HFF-Myc (cell line): ENCODE data around the gene ACP4.

Experiments
- DNase-seq: peaks from one replicate; pipeline ENCODE4 v3.0.0-alpha.2; 2011; ENCODE audit warnings: low read depth; ENCODE audit errors: extremely low read depth
- H3K4me3 ChIP-seq: replicated peaks from 2 replicates; pipeline ENCODE4 v1.5.1; 2011; ENCODE audit warnings: low read depth, mild to moderate bottlenecking, control low read depth, low read length
- TF ChIP-seq, protein P1 (sequence below): IDR thresholded peaks from 2 replicates; pipeline ENCODE4 v1.5.1; 2012; ENCODE audit warnings: mild to moderate bottlenecking, low read depth, low read length, control low read depth; ENCODE audit errors: missing control alignments

Gene ACP4

DNA sequence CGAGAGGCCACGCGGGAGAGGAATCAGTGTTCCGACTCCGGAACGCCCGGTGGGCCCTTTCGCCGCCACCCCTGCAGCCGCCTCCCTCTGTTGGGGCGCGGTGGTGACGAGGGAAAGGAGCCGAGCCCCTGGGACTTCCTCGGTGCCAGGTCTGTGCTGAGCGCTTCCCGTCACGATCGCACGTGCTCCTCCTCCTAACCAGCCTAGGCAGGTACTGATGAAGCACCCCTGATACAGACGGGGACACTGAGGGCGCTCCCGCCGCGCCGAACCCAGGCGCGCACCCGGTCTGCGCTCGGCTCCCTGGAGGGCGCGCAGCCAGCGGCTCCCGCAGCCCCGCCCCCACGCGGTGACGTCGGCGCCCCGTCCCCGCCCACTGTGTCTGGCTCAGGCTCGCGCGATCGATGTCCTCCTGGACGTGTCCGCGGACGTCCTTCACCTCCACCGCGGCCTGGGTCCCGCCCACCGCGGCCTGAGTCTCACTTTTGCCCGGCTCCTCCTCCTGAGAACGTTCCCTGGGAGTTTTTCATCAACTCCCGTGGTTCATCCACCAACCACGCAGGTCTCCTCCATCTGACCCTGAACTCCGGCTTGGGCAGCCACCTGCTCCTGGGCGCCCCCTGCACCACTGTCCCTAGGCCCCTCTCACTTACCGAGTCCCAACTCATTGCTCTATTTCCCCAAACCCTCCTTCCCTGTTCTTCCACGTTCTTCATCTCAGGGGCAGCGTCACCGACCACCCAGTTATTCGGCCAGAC is 45.7 kb downstream of the ACP4 start:
- no peak for DNase-seq
- H3K4me3 ChIP-seq, result peak overlapping the region; percentile 46
- TF ChIP-seq, protein P1, sequence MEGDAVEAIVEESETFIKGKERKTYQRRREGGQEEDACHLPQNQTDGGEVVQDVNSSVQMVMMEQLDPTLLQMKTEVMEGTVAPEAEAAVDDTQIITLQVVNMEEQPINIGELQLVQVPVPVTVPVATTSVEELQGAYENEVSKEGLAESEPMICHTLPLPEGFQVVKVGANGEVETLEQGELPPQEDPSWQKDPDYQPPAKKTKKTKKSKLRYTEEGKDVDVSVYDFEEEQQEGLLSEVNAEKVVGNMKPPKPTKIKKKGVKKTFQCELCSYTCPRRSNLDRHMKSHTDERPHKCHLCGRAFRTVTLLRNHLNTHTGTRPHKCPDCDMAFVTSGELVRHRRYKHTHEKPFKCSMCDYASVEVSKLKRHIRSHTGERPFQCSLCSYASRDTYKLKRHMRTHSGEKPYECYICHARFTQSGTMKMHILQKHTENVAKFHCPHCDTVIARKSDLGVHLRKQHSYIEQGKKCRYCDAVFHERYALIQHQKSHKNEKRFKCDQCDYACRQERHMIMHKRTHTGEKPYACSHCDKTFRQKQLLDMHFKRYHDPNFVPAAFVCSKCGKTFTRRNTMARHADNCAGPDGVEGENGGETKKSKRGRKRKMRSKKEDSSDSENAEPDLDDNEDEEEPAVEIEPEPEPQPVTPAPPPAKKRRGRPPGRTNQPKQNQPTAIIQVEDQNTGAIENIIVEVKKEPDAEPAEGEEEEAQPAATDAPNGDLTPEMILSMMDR, result no peak

DNA sequence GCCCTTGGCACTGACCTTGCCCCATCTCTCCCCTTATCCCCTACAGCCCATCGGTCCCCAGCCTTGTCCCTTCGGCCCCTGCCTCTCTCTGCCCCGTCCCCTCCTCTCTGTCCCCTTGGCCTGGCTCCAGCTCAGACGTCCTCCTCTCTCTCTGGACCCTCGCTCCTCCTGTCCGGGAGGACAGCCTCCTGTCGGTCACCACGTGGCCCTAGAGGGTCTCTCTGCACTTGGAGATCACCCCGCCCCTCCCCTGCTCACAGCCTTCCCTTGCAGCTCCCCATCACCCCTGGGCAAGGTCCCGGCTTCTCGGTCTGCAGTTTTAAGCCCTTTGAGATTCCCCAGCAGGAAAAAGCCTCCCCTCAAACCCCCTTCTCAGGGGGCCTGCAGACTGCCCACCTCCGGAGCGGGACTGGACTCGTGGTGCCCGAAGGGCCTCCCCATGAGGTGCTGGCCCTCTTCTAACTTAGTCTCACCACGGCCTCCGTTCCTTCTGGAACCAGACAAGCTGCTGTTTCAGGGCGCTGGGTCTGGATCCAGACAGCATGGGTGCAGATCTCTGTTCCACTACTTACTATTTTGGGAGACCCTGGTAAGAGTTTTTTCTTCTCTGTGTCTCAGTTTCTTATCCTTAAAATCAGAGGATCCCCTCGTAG is 46.5 kb downstream of the ACP4 start:
- TF ChIP-seq, protein P1, result no peak
- no peak for DNase-seq
- H3K4me3 ChIP-seq, result no peak overlapping the region

DNA sequence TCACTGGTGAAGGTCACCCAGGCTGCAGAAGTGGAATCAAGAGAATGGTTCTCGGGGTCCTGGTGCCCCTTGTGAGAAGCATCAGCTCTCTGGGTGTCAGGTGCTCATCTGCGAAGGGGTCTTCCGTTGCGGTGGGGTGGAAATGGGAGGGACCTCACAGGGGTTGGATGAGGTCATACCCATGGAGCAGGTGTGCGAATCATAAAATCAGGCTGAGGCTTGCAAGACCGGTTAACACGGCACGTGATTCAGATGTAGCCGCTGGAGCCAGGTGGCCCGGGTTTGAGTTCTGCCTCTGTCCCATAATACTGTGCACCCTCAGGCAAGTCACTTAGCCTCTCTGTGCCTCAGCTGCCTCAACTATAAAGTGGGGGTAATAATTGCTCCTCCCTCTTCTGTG is 47.1 kb downstream of the ACP4 start:
- no peak overlapping the region for H3K4me3 ChIP-seq
- TF ChIP-seq, protein P1, result no peak
- DNase-seq, result no peak

DNA sequence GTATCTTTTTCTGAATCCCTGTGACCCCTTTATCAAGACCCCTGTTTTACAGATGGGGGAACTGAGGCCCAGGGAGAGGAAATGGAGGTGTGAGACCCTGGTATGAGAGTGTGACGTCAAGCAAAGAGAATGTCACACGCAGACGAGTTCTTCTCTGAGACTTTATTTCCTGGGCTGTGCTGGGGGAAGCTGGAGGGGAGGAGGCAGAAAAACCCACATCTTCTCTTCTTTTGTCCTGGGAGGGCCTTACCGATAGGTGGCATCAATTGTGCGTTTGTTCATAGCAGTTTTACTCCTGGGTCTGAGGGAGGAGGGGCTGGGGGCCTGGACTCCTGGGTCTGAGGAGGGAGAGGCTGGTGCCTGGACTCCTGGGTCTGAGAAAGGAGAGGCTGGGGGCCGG is 48.0 kb downstream of the ACP4 start:
- no peak overlapping the region for H3K4me3 ChIP-seq
- TF ChIP-seq, protein P1, result peak; percentile 27
- no peak for DNase-seq

DNA sequence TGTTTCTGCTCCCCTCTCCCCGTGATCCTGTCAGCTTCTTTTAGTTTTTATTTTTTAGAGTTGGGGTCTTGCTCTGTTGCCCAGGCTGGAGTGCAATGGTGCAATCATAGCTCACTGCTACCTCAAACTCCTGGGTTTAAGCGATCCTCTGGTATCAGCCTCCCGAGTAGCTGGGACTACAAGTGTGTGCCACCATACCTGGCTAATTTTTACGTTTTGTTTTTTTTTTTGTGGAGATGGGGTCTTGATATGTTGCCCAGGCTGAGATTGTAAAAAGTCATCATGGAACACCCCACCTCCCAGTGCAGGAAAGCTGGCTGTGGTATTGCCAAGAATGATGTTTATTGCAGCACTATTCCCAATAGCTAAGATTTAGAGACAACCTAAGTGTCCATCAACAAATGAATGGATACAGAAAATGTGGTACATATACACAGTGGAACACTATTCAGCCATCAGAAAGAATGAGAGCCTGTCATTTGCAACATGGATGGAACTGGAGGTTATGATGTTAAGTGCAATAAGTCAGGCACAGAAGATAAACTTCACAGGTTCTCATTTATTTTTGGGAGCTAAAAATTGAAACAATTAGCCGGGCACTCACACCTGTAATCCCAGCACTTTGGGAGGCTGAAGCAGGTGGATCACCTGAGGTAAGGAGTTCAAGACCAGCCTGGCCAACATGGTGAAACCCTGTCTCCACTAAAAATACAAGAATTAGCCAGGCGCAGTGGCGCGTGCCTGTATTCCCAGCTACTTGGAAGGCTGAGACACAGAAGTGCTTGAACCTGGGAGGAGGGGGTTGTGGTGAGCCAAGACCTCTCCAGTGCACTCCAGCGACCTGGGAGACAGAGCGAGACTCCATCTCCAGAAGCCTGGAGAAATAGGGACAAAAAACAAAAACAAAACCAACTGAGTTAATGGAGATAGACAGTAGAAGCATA is 49.8 kb downstream of the ACP4 start:
- DNase-seq, result no peak
- no peak overlapping the region for H3K4me3 ChIP-seq
- TF ChIP-seq, protein P1, result no peak

DNA sequence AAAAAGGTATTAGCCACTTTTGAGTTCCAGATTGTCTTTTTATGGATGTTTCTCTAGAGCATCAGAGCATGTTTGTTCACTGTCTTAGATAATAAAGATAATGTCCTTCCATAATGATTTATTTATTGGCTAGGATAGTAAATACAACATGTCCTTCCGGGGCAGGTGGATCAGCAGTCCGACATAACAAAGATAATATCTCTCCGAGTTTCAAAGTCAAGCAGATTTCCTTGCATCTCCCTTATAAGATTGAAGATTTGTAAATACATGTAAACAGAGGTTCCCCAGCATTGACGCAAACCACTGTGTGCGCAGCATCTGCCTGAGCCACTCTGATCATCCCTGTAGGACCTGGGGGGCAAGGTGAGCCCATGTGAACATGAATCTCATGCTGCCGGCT is 51.9 kb downstream of the ACP4 start:
- H3K4me3 ChIP-seq, result no peak overlapping the region
- DNase-seq, result no peak
- TF ChIP-seq, protein P1, result no peak
